ENCODE measurements around the gene SEZ6.

GRCh38 chr17:29000973-29001372 lies 4.9 kb downstream of the SEZ6 start:
- TF ChIP-seq EZH2phosphoT487 (IDR thresholded peaks at IDR 0.05; ENCODE audit: borderline replicate concordance, low read length) (no peak), CTCF (conservative IDR thresholded peaks at IDR 0.05; ENCODE audit: low read depth, low read length) (no peak), EZH2 (IDR thresholded peaks at IDR 0.05; ENCODE audit: low read length, unreplicated experiment) (no peak)
